ENCODE data around the gene PWWP2B. TPM values are rescaled to one million over a fixed set of nuclear protein-coding genes. Genes with fewer than 3 reads are reported as not detected.

PWWP2B gene
- total and polyA plus RNA-seq, 10 of the 15 experiments (the other 5 are each of a cell fraction or from before 2014, with no cell fraction given): 0.04 to 0.87 (median 0.35) TPM; not detected in 4

DNA sequence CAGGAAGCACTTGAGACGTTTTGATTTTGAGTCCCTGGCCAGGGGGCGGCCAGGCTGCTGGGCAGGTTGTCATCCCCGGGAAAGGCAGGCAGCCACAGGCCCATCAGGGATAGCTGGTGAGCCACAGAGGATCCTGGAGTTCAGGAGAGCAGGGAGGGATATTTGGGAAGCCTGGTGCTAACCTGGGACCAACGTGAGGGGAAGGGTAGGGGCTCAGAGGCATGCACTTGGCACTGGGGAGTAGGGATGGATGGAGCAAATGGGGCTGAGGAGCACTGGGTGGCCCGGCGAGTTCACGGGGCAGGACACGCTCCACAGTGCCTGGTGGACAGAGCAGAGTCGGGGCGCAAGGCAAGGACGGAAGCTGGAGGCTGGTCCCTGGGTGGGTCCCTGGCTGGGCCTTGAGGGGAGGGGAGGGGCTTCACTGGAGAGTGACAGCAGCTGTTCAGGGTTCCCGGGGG lies 34.8 kb upstream of the PWWP2B start:
- DNase-seq (ENCODE audit: low read depth, low spot score): no peak
- Histone ChIP-seq H3K36me3 (ENCODE audit: control insufficient read depth in 2 of 2, insufficient read depth in 2 of 2, low read length in 1 of 2) (no peaks in the 10 kb centered on the region), H3K4me1 (ENCODE audit: control insufficient read depth, insufficient read depth, low read length) (no peaks in the 10 kb centered on the region), H3K9me3 (replicated peaks; ENCODE audit: control insufficient read depth, insufficient read depth, low read length) (no peaks in the 10 kb centered on the region; the same call in 2 of the 3 replicates), H4K20me1 (ENCODE audit: control insufficient read depth, insufficient read depth) (no peaks in the 10 kb centered on the region), H3K27me3 (replicated peaks in 1 of 2; ENCODE audit: control insufficient read depth in 2 of 2, insufficient read depth in 2 of 2, low read length in 1 of 2) (no peaks in the 10 kb centered on the region), H2AFZ (ENCODE audit: control insufficient read depth, low read depth, low read length) (no peak overlapping the region), H3K4me2 (ENCODE audit: control insufficient read depth, insufficient read depth) (no peak overlapping the region), H3K4me3 (no peak overlapping the region), H3K9ac (ENCODE audit: control insufficient read depth, insufficient read depth, low read length) (no peak overlapping the region), H3K27ac (ENCODE audit: control insufficient read depth, insufficient read depth) (no peak overlapping the region), H3K79me2 (ENCODE audit: control insufficient read depth, insufficient read depth, low read length) (no peaks in the 10 kb centered on the region)
- ChIA-PET CTCF (no interaction called here), POLR2A (no interaction called here), SMC1A (ENCODE audit: uncharacterized antibody, unreplicated experiment) (no interaction called here), RAD21 (ENCODE audit: unreplicated experiment) (no interaction called here)
- FAIRE-seq: no peak
- in situ Hi-C loops (cut with MboI): no loop called here
- BruUV-seq (replicated peaks): no TSS peak
- TF ChIP-seq MXI1 (IDR thresholded peaks at IDR 0.05; ENCODE audit: low read depth, low read length): no peak
- no peak for TF ChIP-seq DPF2 (IDR thresholded peaks at IDR 0.05)
- TF ChIP-seq HDAC2 (IDR thresholded peaks at IDR 0.05): no peak
- no peak for TF ChIP-seq STAT3 (IDR thresholded peaks at IDR 0.05; ENCODE audit: low read depth, low read length)
- no peak for TF ChIP-seq ATF7 (IDR thresholded peaks at IDR 0.05; ENCODE audit: low read depth)
- TF ChIP-seq RUNX3 (IDR thresholded peaks at IDR 0.05; ENCODE audit: low read length): no peak
- TF ChIP-seq ZNF622 (IDR thresholded peaks at IDR 0.05): no peak
- TF ChIP-seq SP1 (IDR thresholded peaks at IDR 0.05; ENCODE audit: low read depth, low read length): no peak
- no peak for TF ChIP-seq MYC (IDR thresholded peaks at IDR 0.05; ENCODE audit: insufficient read depth, insufficient read length, insufficient replicate concordance, low read length, severe bottlenecking)
- no peak for TF ChIP-seq NFYA (IDR thresholded peaks at IDR 0.05; ENCODE audit: borderline replicate concordance, low read depth, low read length)
- TF ChIP-seq, protein P1, sequence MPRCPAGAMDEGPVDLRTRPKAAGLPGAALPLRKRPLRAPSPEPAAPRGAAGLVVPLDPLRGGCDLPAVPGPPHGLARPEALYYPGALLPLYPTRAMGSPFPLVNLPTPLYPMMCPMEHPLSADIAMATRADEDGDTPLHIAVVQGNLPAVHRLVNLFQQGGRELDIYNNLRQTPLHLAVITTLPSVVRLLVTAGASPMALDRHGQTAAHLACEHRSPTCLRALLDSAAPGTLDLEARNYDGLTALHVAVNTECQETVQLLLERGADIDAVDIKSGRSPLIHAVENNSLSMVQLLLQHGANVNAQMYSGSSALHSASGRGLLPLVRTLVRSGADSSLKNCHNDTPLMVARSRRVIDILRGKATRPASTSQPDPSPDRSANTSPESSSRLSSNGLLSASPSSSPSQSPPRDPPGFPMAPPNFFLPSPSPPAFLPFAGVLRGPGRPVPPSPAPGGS (IDR thresholded peaks at IDR 0.05; ENCODE audit: borderline replicate concordance, insufficient read depth, low read depth, low read length, poor library complexity, severe bottlenecking): no peak
- TF ChIP-seq, protein P2, sequence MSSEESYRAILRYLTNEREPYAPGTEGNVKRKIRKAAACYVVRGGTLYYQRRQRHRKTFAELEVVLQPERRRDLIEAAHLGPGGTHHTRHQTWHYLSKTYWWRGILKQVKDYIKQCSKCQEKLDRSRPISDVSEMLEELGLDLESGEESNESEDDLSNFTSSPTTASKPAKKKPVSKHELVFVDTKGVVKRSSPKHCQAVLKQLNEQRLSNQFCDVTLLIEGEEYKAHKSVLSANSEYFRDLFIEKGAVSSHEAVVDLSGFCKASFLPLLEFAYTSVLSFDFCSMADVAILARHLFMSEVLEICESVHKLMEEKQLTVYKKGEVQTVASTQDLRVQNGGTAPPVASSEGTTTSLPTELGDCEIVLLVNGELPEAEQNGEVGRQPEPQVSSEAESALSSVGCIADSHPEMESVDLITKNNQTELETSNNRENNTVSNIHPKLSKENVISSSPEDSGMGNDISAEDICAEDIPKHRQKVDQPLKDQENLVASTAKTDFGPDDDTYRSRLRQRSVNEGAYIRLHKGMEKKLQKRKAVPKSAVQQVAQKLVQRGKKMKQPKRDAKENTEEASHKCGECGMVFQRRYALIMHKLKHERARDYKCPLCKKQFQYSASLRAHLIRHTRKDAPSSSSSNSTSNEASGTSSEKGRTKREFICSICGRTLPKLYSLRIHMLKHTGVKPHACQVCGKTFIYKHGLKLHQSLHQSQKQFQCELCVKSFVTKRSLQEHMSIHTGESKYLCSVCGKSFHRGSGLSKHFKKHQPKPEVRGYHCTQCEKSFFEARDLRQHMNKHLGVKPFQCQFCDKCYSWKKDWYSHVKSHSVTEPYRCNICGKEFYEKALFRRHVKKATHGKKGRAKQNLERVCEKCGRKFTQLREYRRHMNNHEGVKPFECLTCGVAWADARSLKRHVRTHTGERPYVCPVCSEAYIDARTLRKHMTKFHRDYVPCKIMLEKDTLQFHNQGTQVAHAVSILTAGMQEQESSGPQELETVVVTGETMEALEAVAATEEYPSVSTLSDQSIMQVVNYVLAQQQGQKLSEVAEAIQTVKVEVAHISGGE (CRISPR knock-in tag; IDR thresholded peaks at IDR 0.05): no peak
- no peak for TF ChIP-seq CEBPZ (IDR thresholded peaks at IDR 0.05; ENCODE audit: low read depth, low read length)
- WGBS (ENCODE audit: insufficient coverage, insufficient replicate concordance, low lambda C conversion rate, missing lambda C conversion rate): 69% methylated on average over 11 of the region's 12 CpGs
- intact Hi-C loops (cut with micrococcal nuclease; ENCODE audit: unreplicated experiment): no loop called here
- no peak for ATAC-seq
